ENCODE data around the gene TMEM270. TPM values are rescaled to one million over a fixed set of nuclear protein-coding genes. Genes with fewer than 3 reads are reported as not detected.
A peak's percentile ranks its signal among the peaks of the same experiment; 100 is the strongest.

Gene TMEM270
- total RNA-seq, 2 donors from 2014 or later = not detected

- Histone ChIP-seq H3K36me3 (ENCODE audit: control insufficient read depth, insufficient read depth, low read length) (no peaks in the 10 kb centered on the region), H3K27ac (ENCODE audit: low read depth, low read length) (no peak overlapping the region), H3K4me3 (ENCODE audit: low read length) (no peak overlapping the region), H3K9ac (ENCODE audit: extremely low read depth, low read length, poor library complexity, severe bottlenecking) (no peak overlapping the region), H3K9me3 (ENCODE audit: control insufficient read depth, low read length) (no peaks in the 10 kb centered on the region), H3K27me3 (ENCODE audit: control insufficient read depth, insufficient read depth, low read length, poor library complexity, severe bottlenecking) (no peaks in the 10 kb centered on the region), H3K4me1 (ENCODE audit: control insufficient read depth, insufficient read depth, low read length) (peaks cover 3% of the 10 kb centered on the region)
- H3K4me1 Mint-ChIP-seq = peaks cover 25% of the 10 kb centered on the region
- H3K36me3 Mint-ChIP-seq (ENCODE audit: low read depth) = no peaks in the 10 kb centered on the region
- H3K27ac Mint-ChIP-seq = no peak overlapping the region
- DNase-seq = peak; percentile 31
- H3K9me3 Mint-ChIP-seq = no peaks in the 10 kb centered on the region
- no peak for TF ChIP-seq CTCF (conservative IDR thresholded peaks at IDR 0.05)
- no peak overlapping the region for H3K4me3 Mint-ChIP-seq
- peaks cover 14% of the 10 kb centered on the region for H3K27me3 Mint-ChIP-seq (ENCODE audit: insufficient read depth)
- 91 to 100% methylated on average over 3 to 9 of the region's 9 CpGs for WGBS, 2 experiments (ENCODE audit: insufficient coverage in 1 of 2, insufficient read length in 1 of 2)
Observed at GRCh38 chr7:73824986-73825385, 36.0 kb upstream of the TMEM270 start.

- Histone ChIP-seq H3K27ac (ENCODE audit: low read depth, low read length) (no peak overlapping the region), H3K9me3 (ENCODE audit: control insufficient read depth, low read length) (no peaks in the 10 kb centered on the region), H3K4me3 (ENCODE audit: low read length) (no peak overlapping the region), H3K9ac (ENCODE audit: extremely low read depth, low read length, poor library complexity, severe bottlenecking) (no peak overlapping the region), H3K27me3 (ENCODE audit: control insufficient read depth, insufficient read depth, low read length, poor library complexity, severe bottlenecking) (no peaks in the 10 kb centered on the region), H3K4me1 (ENCODE audit: control insufficient read depth, insufficient read depth, low read length) (peaks cover 3% of the 10 kb centered on the region), H3K36me3 (ENCODE audit: control insufficient read depth, insufficient read depth, low read length) (no peaks in the 10 kb centered on the region)
- peak overlapping the region; percentile 90 for H3K27ac Mint-ChIP-seq
- TF ChIP-seq CTCF (conservative IDR thresholded peaks at IDR 0.05) = no peak
- 62 to 76% methylated on average over 2 to 11 of the region's 11 CpGs for WGBS, 2 experiments (ENCODE audit: insufficient coverage in 1 of 2, insufficient read length in 1 of 2)
- H3K36me3 Mint-ChIP-seq (ENCODE audit: low read depth) = no peaks in the 10 kb centered on the region
- H3K4me1 Mint-ChIP-seq = peaks cover 47% of the 10 kb centered on the region
- H3K27me3 Mint-ChIP-seq (ENCODE audit: insufficient read depth) = peaks cover 12% of the 10 kb centered on the region
- no peaks in the 10 kb centered on the region for H3K9me3 Mint-ChIP-seq
- peak; percentile 83 for DNase-seq
- no peak overlapping the region for H3K4me3 Mint-ChIP-seq
Observed at GRCh38 chr7:73827567-73828106, 33.3 kb upstream of the TMEM270 start.

- no peak overlapping the region for H3K4me3 ChIP-seq (ENCODE audit: low read length)
- 85 to 92% methylated on average over 7 to 14 of the region's 14 CpGs for WGBS, 2 experiments (ENCODE audit: insufficient coverage in 1 of 2, insufficient read length in 1 of 2)
- no peaks in the 10 kb centered on the region for H3K27me3 ChIP-seq (ENCODE audit: control insufficient read depth, insufficient read depth, low read length, poor library complexity, severe bottlenecking)
- Mint-ChIP-seq H3K4me1 (peaks cover 50% of the 10 kb centered on the region), H3K27me3 (ENCODE audit: insufficient read depth) (peaks cover 12% of the 10 kb centered on the region), H3K4me3 (no peak overlapping the region), H3K9me3 (no peaks in the 10 kb centered on the region), H3K36me3 (ENCODE audit: low read depth) (no peaks in the 10 kb centered on the region), H3K27ac (peak overlapping the region; percentile 74)
- no peak for DNase-seq
- H3K4me1 ChIP-seq (ENCODE audit: control insufficient read depth, insufficient read depth, low read length) = peaks cover 3% of the 10 kb centered on the region
- no peak for TF ChIP-seq CTCF (conservative IDR thresholded peaks at IDR 0.05)
- no peak overlapping the region for H3K27ac ChIP-seq (ENCODE audit: low read depth, low read length)
- H3K9ac ChIP-seq (ENCODE audit: extremely low read depth, low read length, poor library complexity, severe bottlenecking) = no peak overlapping the region
- no peaks in the 10 kb centered on the region for H3K9me3 ChIP-seq (ENCODE audit: control insufficient read depth, low read length)
- no peaks in the 10 kb centered on the region for H3K36me3 ChIP-seq (ENCODE audit: control insufficient read depth, insufficient read depth, low read length)
Observed at GRCh38 chr7:73828107-73828803, 32.7 kb upstream of the TMEM270 start.

Data from endodermal cell (in vitro differentiated cells).